Endometrium (tissue), 2 donors: Measurements from ENCODE around the gene CELF4.

Experiments used
- FAIRE-seq: peaks from 2 replicates; lab custom pipeline; 2012; peaks lifted over from hg19 to GRCh38; lab: Jason Lieb, UNC
- donor health status: control.
- donor health status: control.

The CELF4 gene

GRCh38 chr18:37346048-37346447 is 219.6 kb downstream of the CELF4 start:
- FAIRE-seq = no peak

DNA sequence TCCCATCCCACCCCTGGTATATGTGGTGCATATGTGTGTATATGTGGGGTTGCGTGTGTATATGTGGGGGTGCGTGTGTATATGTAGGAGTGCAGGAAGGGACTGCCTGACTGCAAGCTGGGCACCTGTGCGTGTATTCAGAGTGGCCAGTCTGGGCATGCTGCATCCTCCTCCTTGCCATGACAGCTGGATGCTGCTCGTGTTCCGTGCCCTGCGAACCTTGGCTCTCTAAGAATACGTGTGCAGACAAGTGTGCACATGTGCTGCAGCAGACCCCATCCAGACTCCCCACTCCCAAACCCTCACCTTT is 222.1 kb downstream of the CELF4 start:
- FAIRE-seq = no peak

- FAIRE-seq = no peak
Measured at GRCh38 chr18:37341473-37342086, 224.0 kb downstream of the CELF4 start.

DNA sequence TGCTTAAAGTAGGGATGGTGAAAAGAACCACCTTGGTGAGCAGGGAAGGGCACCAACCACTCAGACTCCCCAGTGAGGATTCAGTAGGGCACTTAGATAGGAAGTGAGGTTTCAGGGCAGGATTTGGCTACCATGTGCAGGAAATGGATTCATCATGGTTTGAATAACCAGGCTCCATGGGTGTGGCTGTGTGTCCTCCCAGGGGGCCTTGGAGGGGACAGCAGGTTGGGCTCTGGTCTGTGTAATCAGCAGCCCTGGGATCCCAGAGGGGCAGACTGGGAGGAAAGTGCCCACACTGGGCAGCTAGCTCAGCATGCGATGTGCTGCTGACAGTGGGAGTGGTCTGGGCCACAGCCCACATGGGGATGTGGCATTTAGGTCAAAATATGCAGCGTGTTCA is 224.6 kb downstream of the CELF4 start:
- no peak for FAIRE-seq

DNA sequence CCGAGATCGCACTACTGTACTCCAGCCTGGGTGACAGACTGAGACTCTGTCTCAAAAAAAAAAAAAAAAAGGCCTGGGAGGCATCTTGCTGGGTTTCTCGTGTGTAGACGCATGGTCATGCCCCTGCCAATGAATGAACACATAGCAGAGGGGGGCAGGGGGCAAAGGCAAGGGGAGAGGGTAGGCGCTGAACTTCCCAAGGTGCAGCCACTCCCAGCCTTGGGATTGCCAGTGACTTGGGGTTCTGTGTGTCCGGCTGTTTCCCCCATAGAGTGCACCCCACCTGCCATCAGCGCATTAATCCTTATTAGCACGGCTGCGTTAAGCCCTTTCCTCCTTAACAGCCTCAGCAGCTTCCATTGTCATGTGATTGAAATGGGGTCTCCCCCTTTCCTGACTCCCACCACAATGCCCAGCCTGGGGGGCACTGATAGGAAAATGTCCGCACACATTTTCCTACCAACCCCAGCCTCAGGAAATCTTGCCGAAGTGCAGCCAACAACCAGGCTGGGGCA is 225.8 kb downstream of the CELF4 start:
- no peak for FAIRE-seq

- FAIRE-seq = no peak
Measured at GRCh38 chr18:37336568-37337285, 228.9 kb downstream of the CELF4 start.

- FAIRE-seq = no peak
Measured at GRCh38 chr18:37335409-37335736, 230.2 kb downstream of the CELF4 start.

DNA sequence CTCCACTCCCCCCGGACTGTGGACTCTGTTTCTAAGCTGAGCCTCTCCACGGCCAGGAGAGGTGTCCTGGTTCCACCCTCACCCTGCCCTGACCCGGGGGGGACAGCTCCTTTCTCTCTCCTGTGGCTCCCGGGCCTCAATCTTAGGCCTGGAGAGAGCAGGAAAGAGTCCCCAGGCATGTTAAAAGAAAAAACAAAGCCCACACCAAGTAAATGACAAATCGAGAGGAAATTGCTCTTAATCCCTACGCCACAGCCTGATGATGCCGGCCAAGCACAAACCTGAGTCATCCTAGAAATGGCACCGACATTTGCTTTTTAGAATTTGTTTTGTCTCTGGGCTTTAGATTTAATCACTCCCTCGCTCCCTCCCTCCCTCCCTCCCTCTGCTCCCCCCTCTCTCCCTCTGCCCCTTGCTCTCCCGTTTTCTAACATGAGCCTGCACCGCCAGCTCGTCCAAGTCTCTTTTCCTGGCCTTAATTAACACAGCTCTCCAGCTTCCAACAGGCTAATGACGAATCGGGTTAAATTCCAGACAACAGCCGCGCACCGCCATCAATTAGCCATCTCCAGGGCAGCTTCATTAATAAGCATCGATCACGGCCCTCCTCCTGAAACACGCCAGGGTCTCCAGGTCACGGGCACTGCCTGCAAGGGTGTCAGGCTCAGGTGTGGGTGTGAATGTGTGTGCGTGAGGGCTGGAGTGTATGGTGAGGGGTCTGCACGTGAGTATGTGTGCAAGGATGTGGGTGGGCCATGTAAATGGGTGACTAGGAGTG is 230.8 kb downstream of the CELF4 start:
- FAIRE-seq = no peak

GRCh38 chr18:37332628-37333420 is 232.8 kb downstream of the CELF4 start:
- no peak for FAIRE-seq

DNA sequence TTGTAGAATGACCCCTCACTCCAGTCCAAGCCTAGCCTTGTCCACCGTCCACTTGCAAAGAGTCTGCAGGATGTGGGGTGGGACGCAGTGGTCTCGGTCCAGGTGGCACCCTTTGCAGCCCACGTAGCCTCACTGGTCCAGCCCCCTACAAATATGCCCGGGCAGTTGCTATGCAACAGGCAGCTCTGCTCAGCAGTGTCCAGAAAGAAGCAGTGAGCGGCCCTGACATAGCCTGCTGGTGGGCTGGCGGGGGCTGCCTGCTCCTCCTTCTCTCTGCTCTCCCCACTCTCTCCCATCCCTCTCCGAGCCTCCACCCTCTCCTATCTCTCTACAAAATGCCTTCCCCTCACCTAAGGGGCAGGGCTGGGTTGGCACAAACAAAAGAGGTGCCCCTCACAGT is 233.4 kb downstream of the CELF4 start:
- FAIRE-seq = no peak

- FAIRE-seq = no peak
Measured at GRCh38 chr18:37330173-37330572, 235.4 kb downstream of the CELF4 start.

- no peak for FAIRE-seq
Measured at GRCh38 chr18:37328946-37329719, 236.5 kb downstream of the CELF4 start.

DNA sequence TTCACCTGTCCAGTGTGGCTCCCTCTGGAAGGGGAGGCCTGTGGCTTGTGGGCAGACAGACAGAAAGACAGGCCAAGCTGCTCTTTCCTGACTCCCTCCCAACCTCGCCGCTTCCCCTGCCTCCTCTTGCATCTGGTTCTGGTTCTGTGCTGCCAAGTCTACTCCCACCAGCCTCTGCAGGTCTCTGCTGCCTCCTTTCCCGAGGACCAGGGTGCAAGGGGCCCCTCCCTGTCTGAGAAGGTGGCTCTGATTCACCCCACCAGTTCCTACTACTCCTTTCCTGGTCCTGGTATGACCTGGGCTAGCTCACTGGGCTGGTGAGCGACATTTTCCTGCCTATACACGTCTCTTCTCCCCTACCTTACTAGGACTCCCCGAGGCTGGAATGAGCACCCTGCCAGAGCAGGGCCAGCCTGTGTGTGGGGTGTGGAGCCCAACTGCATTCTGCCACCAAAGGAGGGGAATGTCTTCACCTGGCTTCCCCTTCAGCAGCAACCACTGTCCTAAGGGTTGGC is 238.5 kb downstream of the CELF4 start:
- FAIRE-seq = no peak

- no peak for FAIRE-seq
Measured at GRCh38 chr18:37322492-37323035, 243.0 kb downstream of the CELF4 start.

DNA sequence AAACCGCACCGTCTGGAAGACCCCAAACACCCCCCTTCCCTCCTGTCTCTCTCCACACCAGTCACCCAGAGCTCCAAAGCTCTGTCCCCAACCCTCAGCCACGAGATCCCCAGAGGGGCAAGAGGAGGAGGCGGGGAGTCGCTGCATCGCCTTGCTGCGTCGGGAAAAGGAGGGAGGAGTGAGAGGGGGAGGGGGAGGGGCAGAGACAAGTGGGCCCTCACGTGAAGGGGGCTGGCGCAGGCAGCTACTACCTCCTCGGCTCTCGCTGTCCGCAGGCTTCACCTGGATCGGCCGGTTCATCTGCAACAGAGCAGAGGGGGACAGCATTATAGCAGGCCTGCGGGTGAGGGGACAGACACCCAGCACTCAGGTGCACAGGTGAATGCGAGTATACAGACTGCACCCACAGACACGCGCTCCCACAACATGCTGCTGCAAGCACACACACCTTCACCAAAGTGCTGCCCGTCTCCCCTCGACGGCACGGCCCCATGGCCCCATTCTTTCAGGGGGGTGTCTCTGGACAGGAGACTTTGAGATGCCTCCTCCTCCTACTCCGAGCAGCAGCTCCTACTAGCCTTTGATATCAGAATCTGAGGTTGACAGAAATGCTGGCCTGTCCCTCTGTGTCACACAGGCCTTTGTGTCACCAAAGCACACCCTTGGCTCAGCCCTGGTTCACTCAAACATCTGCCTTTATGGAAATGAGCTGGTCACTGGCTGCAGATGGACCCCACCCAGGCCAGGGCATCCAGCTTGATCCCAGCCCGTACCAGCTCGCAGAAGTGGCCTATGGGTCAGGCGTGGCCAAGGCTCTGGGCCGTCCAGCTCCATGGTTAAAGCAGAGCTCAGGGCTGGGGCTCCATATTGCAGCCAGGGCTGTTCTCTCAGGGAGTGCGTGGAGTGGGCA is 243.8 kb downstream of the CELF4 start:
- FAIRE-seq = no peak

- no peak for FAIRE-seq
Measured at GRCh38 chr18:37320317-37320716, 245.3 kb downstream of the CELF4 start.

DNA sequence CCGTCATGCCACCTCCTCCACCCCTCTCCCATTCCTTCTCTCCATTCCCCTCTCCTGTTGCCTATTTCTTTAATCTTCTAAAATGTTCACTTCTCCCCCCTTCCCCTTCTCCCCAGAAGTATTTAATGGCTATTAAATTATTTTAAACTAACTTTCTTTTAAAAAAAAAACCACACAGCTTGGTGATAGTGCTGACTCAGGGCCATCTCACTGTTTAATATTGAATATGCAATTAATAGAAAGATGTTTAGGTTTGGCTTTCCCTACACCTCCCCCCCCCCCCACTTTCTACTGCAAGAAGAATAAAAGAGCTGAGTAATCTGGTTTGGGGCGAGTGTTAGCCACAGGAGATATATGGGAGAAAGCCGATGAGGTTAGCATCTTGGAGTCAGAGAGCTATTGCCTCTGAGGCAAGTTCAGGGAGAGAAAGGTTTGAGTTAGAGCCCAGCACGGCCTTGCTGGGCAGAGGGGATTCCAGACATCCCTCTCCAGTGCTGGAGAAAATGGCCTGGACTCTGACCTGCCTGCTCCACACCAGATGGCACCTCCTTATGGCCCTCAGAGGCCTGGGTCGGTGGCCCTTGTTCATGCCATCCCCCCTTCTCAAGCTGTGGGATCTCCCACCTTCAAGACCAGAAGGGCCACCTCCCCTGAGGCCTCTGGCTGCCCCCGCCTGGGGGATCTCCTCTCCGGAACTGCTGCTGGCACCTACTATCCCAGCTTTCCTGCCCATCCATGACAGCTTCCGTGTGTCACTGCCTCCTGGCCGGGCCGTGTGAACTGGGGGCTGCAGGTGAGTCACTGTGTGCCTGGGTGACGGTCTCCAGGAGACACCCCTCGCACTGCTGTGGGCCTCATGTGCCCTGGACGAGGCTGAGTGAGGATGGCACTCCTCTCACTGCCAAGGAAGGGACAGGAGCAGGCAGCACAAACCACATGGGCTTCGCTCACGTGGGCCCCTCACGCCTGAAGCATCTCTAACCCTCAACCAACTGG is 246.9 kb downstream of the CELF4 start:
- no peak for FAIRE-seq

GRCh38 chr18:37317486-37317885 is 248.1 kb downstream of the CELF4 start:
- FAIRE-seq = no peak

- FAIRE-seq = no peak
Measured at GRCh38 chr18:37316468-37316867, 249.1 kb downstream of the CELF4 start.
